ENCODE measurements around the gene PYROXD2. TPM values are rescaled to one million over a fixed set of nuclear protein-coding genes. Genes with fewer than 3 reads are reported as not detected.

Gene PYROXD2
- 2.3 and 5.5 TPM in 2 replicates for total RNA-seq

GRCh38 chr10:98414932-98415730, at the start of gene PYROXD2:
Gene PYROXD2 (minus strand): TSS chr10:98415182. CDS start chr10:98415135, 47 bp downstream.

GRCh38 chr10:98446661-98447221, 31.8 kb upstream of the PYROXD2 start, which contains the start of gene HPS1:
Gene HPS1 (minus strand): TSS chr10:98446935. CDS start chr10:98443240, 3,695 bp downstream.

Other genes with a start within 250 kb of the PYROXD2 start
- gene LOXL4, start 147.0 kb downstream of the PYROXD2 start, total RNA-seq, result 0.32 and 2.6 TPM in 2 replicates
- gene HPS1, start 31.8 kb upstream of the PYROXD2 start, total RNA-seq, result 13.3 and 14.6 TPM in 2 replicates

Data from epithelial cell of umbilical artery (primary cell).